ENCODE measurements around the gene PDE2A. TPM values are rescaled to one million over a fixed set of nuclear protein-coding genes. Genes with fewer than 3 reads are reported as not detected.
A peak's percentile ranks its signal among the peaks of the same experiment; 100 is the strongest.

Gene PDE2A
- total and polyA plus RNA-seq, 2 donors (not counting 3 experiments of a cell fraction or from before 2014, with no cell fraction given): 14.8 to 16.8 TPM

DNA sequence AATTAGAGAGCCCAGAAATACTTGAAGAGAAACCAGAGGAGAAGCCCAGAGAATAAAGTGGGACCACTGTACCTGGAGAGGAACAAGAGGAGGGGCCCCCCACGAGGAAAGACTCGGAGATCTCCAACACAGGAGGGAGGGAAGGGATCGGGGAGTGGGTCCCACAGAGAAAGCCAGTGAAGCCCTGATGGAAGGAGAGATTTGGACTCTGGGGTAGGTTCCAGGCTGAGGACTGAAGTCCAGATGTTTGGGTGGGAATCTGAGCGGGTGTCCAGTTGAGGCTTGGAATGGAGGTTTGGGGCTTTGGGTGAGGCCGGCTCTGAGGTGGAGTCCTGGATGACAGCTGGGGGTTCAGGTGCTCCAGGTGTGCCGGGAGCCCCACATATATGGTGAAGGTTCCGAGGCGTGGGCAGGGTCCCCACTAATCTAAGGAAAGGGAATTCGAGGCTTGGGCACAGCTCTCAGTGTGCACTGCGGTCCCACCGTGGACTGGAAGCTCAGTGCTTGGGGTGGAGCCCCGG lies 32.6 kb downstream of the PDE2A start:
- H3K79me2 ChIP-seq (ENCODE audit: control insufficient read depth, insufficient read depth, low read length): no peaks in the 10 kb centered on the region
- POLR2A ChIA-PET: no interaction called here
- peak overlapping the region; percentile 39 to 70 (median 43) for H3K4me3 ChIP-seq (replicated peaks in 1 of 3; ENCODE audit: insufficient read depth in 1 of 3, low read depth in 1 of 3, low read length in 3 of 3)
- H4K20me1 ChIP-seq (replicated peaks; ENCODE audit: control insufficient read depth, extremely low read depth, insufficient read depth, low read length): no peaks in the 10 kb centered on the region
- BruUV-seq (replicated peaks): TSS peak; percentile 25
- H3K36me3 ChIP-seq (ENCODE audit: control insufficient read depth in 2 of 2, extremely low read depth in 1 of 2, insufficient read depth in 2 of 2, low read length in 2 of 2): no peaks in the 10 kb centered on the region
- peaks cover 20% of the 10 kb centered on the region for H3K4me1 ChIP-seq (ENCODE audit: control insufficient read depth, extremely low read depth, insufficient read depth, low read length)
- peak overlapping the region; percentile 40 for H3K4me2 ChIP-seq (ENCODE audit: insufficient read depth, low read length)
- TF ChIP-seq POLR2AphosphoS5 (IDR thresholded peaks at IDR 0.05; ENCODE audit: insufficient read depth, low read depth, low read length) (no peak), EZH2 (IDR thresholded peaks at IDR 0.05; ENCODE audit: borderline replicate concordance, low read depth, low read length, severe bottlenecking) (peak; percentile 70), GATA2 (IDR thresholded peaks at IDR 0.05; ENCODE audit: insufficient read depth, insufficient read length, low read depth, low read length) (no peak), POLR2A (IDR thresholded peaks at IDR 0.05; ENCODE audit: low read depth, low read length) (no peak)
- H2AFZ ChIP-seq (ENCODE audit: low read depth, low read length): no peak overlapping the region
- peak overlapping the region; percentile 11 for H3K9ac ChIP-seq (replicated peaks; ENCODE audit: extremely low read depth, insufficient read depth, low read length)
- FAIRE-seq (no peak), DNase-seq (ENCODE audit: low read depth, low spot score) (no peak)
- dilution Hi-C loops (cut with MboI; ENCODE audit: extremely low pct_ligation_motif_present, low sequenced_read_pairs): no loop called here
- H3K9me1 ChIP-seq (replicated peaks; ENCODE audit: control insufficient read depth, extremely low read depth, insufficient read depth, low read length): no peaks in the 10 kb centered on the region
- H3K27ac ChIP-seq (ENCODE audit: insufficient read depth, low read depth, low read length): no peak overlapping the region
- intact Hi-C loops (cut with micrococcal nuclease): loop anchor here (1.0 to 2.0 kb wide), 2 partner anchors 9 to 41 kb away; no protein-coding TSS in a partner anchor
- no peaks in the 10 kb centered on the region for H3K9me3 ChIP-seq (replicated peaks; ENCODE audit: control insufficient read depth, insufficient read depth, low read length)
- CTCF ChIA-PET: interaction anchor here (0.7 to 6.6 kb wide), 14 partner anchors 9 to 170 kb away, joined by 3 to 166 read pairs (median 4); no protein-coding TSS in a partner anchor
- H3K27me3 ChIP-seq (ENCODE audit: control insufficient read depth in 2 of 2, insufficient read depth in 2 of 2, low read length in 2 of 2): peaks cover 0 to 2% of the 10 kb centered on the region in 2 experiments

DNA sequence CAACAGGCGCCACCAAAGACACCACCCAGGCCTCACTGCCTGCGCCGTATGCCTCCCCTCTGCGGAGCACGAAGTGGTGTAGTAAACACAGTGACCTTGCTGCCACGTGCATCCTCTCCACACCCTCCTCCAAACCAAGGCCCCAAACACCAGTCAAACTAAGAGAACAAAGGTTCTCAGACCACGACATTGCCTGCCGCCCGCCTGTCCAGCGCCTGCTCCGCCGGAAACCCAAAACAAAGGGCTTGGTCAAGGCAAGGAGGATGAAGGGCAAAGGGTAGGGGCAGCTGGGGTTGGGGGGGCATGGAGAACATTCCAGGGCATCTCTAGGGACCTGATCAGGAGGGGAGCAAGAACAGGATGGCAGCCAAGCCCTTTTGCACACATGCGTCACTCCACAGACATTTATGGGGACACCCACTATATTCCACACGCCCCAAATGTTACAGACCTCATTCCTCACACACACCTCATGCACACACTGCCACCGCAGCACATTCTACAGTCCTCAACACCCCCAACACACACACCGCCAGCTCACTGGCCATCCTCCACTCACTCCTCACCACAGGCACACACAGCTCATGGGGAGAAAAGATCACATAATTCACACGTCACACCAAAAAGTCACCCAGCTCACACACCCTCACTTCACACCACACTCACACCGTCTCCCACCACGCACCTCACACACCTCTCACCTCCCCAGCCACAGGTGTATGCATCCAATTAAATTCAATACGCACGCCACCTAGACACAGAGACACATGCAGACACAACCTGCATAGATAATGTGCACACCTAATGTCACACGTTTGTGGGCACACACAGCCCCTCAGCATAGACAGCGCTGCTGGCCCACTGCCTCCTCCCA lies 34.5 kb downstream of the PDE2A start:
- Histone ChIP-seq H3K27ac (ENCODE audit: insufficient read depth, low read depth, low read length) (no peak overlapping the region), H3K4me3 (replicated peaks in 1 of 3; ENCODE audit: insufficient read depth in 1 of 3, low read depth in 1 of 3, low read length in 3 of 3) (no peak overlapping the region), H3K36me3 (ENCODE audit: control insufficient read depth in 2 of 2, extremely low read depth in 1 of 2, insufficient read depth in 2 of 2, low read length in 2 of 2) (no peaks in the 10 kb centered on the region), H3K9me3 (replicated peaks; ENCODE audit: control insufficient read depth, insufficient read depth, low read length) (no peaks in the 10 kb centered on the region), H3K4me2 (ENCODE audit: insufficient read depth, low read length) (no peak overlapping the region), H3K4me1 (ENCODE audit: control insufficient read depth, extremely low read depth, insufficient read depth, low read length) (peaks cover 26% of the 10 kb centered on the region), H3K79me2 (ENCODE audit: control insufficient read depth, insufficient read depth, low read length) (no peaks in the 10 kb centered on the region), H3K9ac (replicated peaks; ENCODE audit: extremely low read depth, insufficient read depth, low read length) (no peak overlapping the region), H2AFZ (ENCODE audit: low read depth, low read length) (no peak overlapping the region), H3K27me3 (ENCODE audit: control insufficient read depth in 2 of 2, insufficient read depth in 2 of 2, low read length in 2 of 2) (peaks cover 0 to 2% of the 10 kb centered on the region in 2 experiments), H3K9me1 (replicated peaks; ENCODE audit: control insufficient read depth, extremely low read depth, insufficient read depth, low read length) (no peaks in the 10 kb centered on the region), H4K20me1 (replicated peaks; ENCODE audit: control insufficient read depth, extremely low read depth, insufficient read depth, low read length) (no peaks in the 10 kb centered on the region)
- DNase-seq (ENCODE audit: low read depth, low spot score): no peak
- ChIA-PET CTCF (interaction anchor here (6.6 kb wide), 1 partner anchor 41 kb away, joined by 61 read pairs; no protein-coding TSS in a partner anchor), POLR2A (no interaction called here)
- TF ChIP-seq POLR2A (IDR thresholded peaks at IDR 0.05; ENCODE audit: low read depth, low read length) (no peak), MYC (IDR thresholded peaks at IDR 0.05; ENCODE audit: low read depth, low read length) (no peak)
- TF ChIP-seq, protein P1, sequence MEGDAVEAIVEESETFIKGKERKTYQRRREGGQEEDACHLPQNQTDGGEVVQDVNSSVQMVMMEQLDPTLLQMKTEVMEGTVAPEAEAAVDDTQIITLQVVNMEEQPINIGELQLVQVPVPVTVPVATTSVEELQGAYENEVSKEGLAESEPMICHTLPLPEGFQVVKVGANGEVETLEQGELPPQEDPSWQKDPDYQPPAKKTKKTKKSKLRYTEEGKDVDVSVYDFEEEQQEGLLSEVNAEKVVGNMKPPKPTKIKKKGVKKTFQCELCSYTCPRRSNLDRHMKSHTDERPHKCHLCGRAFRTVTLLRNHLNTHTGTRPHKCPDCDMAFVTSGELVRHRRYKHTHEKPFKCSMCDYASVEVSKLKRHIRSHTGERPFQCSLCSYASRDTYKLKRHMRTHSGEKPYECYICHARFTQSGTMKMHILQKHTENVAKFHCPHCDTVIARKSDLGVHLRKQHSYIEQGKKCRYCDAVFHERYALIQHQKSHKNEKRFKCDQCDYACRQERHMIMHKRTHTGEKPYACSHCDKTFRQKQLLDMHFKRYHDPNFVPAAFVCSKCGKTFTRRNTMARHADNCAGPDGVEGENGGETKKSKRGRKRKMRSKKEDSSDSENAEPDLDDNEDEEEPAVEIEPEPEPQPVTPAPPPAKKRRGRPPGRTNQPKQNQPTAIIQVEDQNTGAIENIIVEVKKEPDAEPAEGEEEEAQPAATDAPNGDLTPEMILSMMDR (IDR thresholded peaks at IDR 0.05; ENCODE audit: extremely low read depth in 1 of 2, insufficient read depth in 1 of 2, low read depth in 1 of 2, low read length in 2 of 2): no peak
- intact Hi-C loops (cut with micrococcal nuclease): no loop called here
- dilution Hi-C loops (cut with MboI; ENCODE audit: extremely low pct_ligation_motif_present, low sequenced_read_pairs): no loop called here
- FAIRE-seq: no peak
- BruUV-seq (replicated peaks): no TSS peak

Data from endothelial cell of umbilical vein (primary cell).